OCI-LY1 (cell line): ENCODE data around the gene SOX18.

Experiments
- EZH2 ChIP-seq: fragments of 200-600 bp; sonication (generic), shearing (Covaris generic); IDR thresholded peaks from 2 replicates; pipeline ENCODE4 v1.8.0; 2017; ENCODE audit warnings: borderline replicate concordance, mixed run types, mild to moderate bottlenecking, antibody characterized with exemption, low read length, moderate library complexity, mixed read lengths
- TF ChIP-seq, protein P1 (sequence below): fragments of 200-600 bp; sonication (generic), shearing (Covaris generic); IDR thresholded peaks from 2 replicates; pipeline ENCODE4 v1.5.1; 2017; ENCODE audit warnings: mild to moderate bottlenecking, antibody characterized with exemption, low read length, moderate library complexity, mixed read lengths

GRCh38 chr20:64035066-64035932 is 14.1 kb downstream of the SOX18 start:
- TF ChIP-seq, protein P1, sequence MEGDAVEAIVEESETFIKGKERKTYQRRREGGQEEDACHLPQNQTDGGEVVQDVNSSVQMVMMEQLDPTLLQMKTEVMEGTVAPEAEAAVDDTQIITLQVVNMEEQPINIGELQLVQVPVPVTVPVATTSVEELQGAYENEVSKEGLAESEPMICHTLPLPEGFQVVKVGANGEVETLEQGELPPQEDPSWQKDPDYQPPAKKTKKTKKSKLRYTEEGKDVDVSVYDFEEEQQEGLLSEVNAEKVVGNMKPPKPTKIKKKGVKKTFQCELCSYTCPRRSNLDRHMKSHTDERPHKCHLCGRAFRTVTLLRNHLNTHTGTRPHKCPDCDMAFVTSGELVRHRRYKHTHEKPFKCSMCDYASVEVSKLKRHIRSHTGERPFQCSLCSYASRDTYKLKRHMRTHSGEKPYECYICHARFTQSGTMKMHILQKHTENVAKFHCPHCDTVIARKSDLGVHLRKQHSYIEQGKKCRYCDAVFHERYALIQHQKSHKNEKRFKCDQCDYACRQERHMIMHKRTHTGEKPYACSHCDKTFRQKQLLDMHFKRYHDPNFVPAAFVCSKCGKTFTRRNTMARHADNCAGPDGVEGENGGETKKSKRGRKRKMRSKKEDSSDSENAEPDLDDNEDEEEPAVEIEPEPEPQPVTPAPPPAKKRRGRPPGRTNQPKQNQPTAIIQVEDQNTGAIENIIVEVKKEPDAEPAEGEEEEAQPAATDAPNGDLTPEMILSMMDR, result no peak
- TF ChIP-seq EZH2, result no peak
